HG02571 (cell line): Measurements from ENCODE around the gene ITGB1BP1.

Experiments used
- ATAC-seq: cut with Tn5 transposase; IDR thresholded peaks from one replicate; pipeline ENCODE4 v1.9.1; 2021; ENCODE audit warnings: mild to moderate bottlenecking, moderate library complexity; ENCODE audit not compliant: unreplicated experiment

Gene ITGB1BP1, protein sequence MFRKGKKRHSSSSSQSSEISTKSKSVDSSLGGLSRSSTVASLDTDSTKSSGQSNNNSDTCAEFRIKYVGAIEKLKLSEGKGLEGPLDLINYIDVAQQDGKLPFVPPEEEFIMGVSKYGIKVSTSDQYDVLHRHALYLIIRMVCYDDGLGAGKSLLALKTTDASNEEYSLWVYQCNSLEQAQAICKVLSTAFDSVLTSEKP

DNA sequence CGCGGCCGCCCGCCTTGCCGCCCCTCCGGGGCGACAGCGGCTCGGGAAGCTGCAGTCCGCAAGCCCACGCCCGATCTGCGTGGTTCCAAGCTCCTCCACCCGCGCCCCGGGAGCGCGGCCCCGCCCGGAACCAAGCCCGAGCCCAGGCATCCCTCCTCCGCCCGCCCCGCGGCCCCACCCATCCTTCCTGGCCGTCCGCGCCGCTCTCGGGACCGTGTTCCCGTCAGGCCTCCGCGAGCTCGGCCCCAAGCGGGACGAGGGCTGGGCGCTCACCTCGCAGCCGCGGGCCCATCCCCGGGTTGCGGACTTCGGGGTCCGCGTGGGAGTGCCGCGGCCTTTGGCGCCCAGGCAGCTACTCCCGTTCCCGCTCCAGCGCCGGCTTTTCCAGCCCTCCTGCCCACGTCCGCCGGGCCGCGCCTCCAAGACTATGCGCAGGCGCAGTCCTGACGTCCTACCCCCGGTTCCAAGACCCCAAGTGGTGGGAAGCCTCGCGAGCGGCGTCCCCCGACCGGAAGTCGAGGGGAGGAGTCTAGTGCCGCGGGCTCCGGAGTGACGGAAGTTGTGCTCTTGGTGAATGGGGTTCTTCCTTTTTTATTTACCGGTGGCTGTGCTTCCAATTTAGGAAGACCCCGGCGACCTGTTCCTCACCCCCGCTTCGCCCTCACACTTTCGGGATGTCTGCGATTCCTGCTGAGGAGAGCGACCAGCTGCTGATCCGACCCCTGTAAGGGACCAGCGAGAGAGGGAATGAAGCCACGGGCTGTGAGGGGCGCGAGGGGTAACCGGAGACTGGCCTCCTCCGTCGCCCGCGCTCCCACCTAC is at the start of gene ITGB1BP1, which contains the start of gene CPSF3:
TSS of gene ITGB1BP1 (minus strand) at position 429 of the 822 bp plus-strand sequence. CDS start 4,831 bp downstream, outside the sequence.
TSS of gene CPSF3 (plus strand) at position 555 of the 822 bp plus-strand sequence. CDS start at position 675, 120 bp downstream.
- peak; percentile 81 for ATAC-seq

DNA sequence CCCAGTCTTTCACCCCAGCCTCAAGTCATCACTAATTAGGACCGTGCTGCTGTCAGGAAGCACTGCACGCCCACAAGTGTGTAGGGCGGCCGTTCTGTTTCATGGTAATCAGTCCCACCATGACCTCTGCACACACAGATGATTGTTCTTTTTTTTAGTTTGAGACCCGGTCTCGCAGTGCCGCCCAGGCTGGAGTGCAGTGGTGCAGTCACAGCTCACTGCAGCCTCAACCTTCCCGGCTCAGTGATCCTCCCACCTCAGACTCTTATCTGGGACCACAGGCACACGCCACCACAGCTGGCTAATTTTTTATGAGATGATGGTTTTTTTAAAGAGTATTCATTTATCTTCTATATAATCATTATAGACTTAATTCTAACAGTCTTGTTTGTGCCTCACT is 49.2 kb upstream of the ITGB1BP1 start:
- no peak for ATAC-seq

DNA sequence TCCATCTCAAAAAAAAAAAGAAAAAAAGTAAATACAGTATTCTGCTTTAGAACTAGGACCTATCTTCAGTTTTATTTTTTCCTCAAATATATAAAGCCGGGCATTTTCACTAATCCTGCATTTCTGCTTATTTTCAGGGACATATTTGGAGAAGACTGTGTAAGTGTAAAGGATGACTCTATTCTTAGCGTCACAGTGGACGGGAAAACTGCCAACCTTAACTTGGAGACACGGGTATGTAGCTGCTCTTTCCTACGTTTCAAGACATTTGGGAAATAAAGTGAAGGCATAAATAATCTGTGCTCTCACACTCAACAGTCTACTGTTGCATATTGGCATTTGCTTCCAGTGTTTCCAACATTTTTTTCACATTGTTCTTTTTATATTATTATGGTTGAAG is 47.9 kb upstream of the ITGB1BP1 start:
- no peak for ATAC-seq

DNA sequence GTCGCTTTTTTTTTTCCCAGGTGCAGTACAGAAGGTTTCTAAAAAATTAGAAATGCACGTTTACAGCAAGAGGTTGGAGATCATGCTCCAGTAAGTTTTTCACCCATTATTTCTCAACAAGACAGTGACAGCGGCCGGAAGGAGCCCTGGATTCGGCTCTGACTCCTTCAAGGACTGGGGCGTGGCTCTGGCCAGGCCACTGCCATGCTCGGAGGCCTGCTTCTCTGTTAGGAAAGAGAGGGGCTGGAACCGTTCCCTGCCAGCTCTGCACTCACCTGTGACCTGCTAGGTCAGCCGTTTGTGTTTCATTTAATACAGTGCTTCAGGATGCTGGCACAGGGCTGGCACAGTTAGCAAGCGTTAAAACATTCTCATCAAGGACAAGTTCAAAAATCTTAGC is 44.4 kb upstream of the ITGB1BP1 start:
- no peak for ATAC-seq

DNA sequence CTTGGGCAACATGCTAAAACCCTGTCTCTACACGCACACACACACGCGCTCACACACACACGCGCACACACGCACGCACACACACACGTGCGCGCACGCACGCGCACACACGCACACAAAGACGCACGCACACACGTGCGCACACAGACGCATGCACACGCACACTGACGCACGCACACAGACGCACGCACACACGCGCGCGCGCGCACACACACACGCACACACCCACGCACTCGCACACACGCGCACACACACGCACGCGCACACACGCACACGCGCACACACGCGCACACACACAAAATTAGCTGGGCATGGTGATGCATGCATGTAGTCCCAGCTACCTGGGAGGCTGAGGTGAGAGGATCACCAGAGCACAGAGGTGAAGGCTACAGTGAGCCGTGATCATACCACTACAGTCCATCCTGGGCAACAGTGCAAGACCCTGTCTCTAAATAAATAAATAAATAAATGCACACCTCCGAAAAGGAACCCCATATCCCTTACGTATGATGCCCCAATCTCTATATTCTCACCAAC is 42.9 kb upstream of the ITGB1BP1 start:
- no peak for ATAC-seq

DNA sequence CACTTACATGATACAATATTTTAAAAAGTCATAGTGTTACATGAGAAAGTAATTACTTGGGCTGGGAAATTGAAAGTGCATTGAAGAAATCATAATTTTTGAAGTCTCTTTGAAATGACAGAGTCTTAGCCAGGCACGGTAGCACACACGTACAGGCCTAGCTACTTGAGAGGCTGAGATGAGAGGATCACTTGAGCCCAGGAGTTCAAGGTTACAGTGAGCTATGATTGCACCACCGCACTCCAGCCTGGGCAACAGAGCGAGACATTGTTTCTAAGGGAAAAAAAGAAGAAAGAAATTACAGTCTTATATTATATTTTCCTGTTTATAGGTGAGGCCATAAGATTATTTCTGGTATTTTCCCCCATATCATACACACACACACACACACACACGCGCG is 41.8 kb upstream of the ITGB1BP1 start:
- ATAC-seq: no peak

DNA sequence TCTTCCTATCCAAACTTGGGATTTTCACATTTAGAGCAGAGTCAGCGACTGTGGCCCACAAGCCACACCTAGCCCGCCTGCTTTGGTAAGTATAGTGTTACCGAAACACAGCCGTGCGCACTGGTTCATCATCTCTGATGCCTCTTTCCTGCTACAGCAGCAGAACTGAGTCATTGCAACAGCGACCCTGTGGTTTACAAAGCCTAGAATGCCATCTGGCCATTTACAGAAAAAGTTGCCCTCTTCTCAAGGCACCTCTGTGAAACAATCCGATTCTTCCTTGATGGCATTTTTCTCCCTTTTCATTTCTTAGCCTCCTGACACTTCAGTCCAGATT is 40.3 kb upstream of the ITGB1BP1 start:
- ATAC-seq: no peak

DNA sequence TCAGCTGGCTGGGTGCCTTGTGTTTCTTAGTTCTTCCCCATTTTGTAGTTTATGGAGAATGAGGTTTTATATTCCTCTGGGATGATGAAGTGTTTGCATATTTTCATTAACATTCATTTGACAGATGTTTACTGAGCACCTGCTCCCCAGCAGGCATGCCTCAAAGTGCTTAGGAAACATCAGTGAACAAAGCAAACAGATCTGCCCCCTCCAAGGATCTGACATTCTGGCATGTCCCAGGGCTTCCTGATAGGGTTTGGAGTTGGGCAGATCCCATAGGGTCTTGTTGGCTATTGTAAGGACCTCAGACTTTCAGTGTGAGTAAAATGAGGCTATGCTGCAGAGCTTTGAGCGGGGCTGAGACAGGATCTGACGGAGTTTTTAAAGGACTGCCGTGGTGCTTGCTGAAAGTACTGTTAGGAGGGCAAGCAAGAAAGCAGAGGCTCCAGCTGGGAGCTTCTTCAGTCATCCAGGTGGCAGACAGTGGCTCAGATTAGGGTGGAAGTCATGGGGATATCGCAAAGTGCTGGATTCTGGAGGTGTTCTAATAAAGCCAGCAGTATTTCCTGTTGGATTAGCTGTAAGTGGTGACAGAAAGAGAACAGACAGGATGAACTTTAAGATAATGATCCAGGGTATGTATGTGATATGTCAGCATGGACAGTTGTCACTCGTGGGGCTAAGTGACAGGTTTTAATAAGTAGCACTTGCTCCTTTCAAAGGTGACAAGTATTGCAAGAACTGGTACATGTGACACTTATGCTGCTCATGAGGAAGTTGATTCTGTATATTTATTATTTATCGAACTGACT is 39.8 kb upstream of the ITGB1BP1 start:
- ATAC-seq: no peak

DNA sequence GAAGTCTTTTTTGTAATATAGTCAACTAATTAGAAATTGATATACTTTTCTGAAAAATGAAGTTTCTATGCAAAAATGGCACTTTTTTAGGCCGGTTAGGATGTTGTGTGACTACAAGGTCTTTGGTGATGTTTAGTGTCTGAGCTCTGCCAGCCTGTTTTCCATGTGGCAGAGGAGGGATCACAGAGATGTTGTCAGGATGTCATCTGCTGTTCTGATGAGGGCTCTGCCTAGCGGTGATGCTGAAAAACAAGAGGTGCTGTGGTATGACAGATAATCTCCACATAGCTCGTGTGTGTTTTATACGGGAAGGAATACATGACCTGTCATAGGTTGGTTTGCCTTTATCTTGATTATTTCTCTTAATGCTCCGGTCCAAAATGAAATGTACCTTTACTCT is 39.0 kb upstream of the ITGB1BP1 start:
- no peak for ATAC-seq

DNA sequence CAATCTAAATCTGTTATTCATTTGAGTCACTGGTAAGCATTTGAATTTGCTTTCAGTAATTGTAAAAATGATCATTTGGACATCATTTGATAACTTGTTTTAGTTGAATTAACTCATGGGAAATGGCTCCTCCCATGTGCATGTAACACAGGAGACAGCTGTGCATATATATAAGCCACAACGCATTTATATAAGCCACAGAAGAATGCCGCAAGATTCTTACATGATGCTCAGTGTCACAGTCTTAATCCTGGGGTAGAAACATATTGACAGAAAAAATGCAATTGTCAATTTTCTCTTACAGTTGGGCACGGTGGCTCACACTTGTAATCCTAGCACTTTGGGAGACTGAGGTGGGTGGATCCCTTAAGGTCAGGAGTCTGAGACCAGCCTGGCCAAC is 37.8 kb upstream of the ITGB1BP1 start:
- ATAC-seq: no peak

DNA sequence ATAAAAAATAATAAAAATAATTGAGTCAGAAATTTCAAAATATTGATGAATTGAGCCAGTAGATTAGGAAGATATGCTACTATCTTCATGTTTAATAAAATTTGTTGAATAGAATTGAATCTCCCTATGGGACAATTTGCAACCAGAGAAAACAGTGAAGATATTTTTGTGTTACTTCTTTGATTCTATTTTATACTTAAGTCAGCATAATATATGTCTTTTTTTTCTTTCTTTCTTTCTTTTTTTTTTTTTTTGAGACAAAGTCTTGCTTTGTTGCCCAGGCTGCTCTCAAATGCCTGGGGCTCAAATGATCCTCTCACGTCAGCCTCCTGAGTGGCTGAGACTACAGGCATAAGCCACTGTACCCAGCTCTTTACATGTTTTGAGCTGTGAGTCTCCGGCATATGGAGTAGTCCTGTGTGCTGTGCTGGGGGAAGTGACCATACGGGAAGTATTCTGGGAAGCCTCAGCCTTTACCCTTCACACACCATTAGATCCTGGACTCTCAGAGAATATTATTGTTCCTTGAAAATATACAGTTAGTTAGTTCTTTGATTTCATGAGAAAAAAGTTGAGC is 37.2 kb upstream of the ITGB1BP1 start:
- ATAC-seq: no peak

DNA sequence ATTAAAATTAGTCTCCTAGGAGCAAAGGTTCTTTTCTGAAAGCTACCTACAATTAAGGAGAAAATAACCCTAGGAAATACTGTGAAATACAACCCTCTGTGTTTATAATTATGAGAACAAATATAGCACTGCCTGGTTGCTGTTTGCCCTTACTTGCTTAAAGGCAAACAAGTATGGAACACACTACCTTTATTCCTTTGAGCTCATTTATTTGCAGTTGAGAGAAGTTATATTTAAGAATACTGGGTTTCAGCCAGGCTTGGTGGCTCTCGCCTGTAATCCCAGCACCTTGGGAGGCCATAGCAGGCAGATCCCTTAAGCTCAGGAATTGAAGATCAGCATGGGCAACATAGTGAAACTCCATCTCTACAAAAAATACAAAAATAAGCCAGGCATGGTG is 27.9 kb upstream of the ITGB1BP1 start:
- ATAC-seq: no peak

DNA sequence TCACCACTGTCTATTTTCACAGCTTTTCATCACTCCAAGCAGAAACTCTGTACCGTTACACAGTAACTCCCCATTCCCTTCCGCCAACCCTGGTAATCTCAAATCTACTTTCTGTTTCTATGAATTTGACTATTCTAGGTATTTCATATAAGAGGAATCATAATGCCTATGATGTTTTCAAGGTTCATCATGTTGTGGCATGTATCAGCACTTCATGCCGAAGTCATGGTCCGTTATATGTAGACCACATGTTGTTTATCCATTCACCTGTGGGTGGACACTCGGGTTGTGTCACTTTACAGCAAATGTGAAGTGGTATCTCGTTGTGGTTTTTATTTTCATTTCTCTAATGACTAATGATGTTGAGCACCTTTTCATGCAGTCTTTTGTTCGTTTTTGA is 21.8 kb upstream of the ITGB1BP1 start:
- no peak for ATAC-seq

DNA sequence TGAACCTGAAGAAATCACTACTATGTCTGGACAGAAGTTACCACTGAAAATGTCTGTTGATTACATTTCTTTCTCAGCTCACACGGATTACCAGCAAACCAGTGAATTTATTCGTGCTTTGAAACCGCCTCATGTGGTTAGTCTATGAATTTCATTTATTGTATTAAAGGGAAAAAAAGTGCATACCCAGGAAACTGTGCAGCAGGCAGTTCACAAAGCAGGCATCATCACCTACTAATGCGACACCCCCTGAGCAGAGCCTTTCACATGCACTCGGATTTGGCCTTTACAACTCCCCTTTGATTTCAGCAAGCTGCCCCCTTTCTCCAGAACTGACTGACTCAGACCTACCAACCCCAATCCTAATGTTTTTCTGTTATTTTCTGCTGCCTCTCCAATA is 20.2 kb upstream of the ITGB1BP1 start:
- no peak for ATAC-seq

DNA sequence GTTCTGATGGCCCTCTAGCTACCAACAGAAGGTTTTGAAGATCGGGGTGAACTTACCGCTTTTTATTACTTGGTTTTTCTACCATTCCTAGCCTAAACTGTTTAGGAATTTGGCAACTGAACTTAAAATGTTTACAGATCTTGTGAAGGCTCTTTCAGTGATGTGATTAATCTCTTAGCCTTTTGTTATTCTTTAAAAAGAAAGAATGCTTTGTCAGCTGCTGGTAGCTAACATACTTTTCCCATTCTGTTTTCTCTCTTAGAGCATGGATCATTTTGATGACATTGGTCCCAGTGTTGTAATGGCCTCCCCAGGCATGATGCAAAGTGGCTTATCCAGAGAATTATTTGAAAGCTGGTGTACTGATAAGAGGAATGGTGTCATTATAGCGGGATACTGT is 18.2 kb upstream of the ITGB1BP1 start:
- no peak for ATAC-seq

DNA sequence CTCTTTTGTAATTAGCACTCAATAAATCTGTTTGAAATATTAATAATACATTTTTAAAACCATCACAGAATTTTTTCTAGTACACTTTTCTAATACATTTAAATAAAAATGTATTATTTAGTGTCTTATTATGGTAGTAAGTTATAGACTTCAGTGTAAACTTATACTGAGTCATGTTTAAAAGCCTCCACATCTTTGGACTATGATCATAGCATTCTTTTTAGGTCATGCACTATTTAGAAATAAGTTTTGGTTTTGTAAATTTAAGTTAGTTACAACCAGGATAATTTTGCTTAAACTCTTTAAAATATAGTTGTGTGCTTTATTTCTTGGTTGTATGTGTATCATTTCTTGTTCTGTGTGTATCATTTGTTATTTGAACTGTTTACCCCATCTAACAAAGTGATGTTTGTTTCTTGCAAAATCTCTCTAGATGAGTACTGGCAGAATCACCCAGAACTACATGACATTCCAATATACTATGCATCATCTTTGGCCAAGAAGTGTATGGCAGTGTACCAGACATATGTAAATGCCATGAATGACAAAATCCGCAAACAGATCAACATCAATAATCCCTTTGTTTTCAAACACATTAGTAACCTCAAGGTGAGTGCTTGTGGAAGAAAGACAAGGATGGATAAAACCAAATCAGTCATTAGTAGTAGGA is 16.9 kb upstream of the ITGB1BP1 start:
- ATAC-seq: no peak

DNA sequence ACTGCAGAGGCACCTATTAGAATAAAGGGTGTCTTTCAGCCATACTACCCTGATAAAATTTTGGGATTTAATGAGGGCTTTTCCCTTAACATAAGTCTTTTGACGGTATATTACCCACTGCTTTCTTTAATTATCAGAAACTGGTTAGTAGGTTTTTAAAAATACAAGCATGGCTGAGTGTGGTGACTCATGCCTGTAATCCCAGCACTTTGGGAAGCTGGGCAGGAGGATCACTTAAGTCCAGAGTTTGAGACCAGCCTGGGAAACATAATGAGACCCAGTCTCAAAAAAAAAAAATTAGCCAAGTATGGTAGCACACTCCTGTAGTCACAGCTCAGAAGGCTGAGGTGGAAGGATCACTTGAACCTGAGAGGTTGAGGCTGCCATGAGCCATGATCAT is 16.2 kb upstream of the ITGB1BP1 start:
- no peak for ATAC-seq

DNA sequence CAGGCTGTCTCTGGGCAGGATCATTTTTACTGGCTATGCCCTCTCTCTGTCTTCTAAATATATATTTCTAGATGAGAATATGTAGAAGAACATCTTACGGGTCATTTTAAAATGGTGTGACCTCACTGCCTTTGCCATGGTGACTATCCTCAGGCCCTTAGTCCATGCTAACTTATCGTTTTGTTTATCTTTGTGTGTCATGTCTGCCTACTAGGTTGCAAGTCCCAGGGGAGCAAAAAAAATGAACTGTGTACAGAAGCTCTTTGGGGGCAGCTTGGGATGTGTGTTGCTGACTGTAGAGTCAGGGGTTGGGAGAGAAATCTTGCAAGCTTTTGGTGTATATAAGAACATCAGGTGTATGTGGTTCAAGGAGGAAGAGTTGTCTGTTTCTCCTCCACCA is 11.2 kb upstream of the ITGB1BP1 start:
- ATAC-seq: no peak

DNA sequence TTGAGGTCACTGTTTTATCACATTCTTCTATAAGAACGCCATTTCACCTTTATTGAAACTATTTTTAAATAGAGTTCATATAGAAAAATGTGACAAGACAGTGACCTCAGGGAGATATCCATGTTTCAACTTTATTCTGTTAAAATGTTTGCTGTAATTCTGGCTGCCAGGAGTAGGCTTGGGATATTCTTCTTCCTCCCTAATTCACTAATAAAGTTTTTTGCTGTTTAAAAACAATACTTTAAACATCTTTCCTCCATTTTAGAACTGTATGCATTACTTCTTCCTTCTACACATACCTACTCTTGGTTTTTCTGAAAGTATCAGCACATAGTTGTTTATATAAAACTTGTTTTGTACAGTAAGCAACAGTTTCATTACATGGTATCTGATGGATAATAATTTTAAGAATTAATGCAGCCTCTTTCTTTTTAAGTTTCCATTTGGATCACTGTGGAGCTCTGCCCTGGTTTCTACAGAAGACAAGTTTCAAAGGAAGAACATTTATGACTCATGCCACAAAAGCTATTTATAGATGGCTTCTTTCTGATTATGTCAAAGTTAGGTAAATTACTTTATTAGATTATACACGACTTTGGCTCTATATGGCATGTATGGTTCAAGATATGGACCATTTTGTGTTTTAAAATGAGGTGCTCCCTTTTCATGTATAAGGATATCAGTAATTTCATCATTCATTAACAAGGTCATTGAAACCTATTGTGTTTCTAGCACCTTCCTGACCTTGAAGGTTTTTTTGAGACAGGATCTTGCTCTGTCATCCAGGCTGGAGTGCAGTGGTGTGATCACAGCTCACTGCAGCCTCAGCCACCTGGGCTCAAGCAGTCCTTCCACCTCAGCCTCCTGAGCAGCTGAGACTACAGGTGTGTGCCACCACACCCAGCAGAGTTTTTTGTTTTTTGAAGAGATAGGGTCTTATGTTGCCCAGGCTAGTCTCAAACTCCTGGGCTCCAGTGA is 7.3 kb upstream of the ITGB1BP1 start:
- ATAC-seq: no peak
